GM11168 (cell line): ENCODE results near the gene PSMD5.
"Not testable (repeated sequence)": the region's sequence is repeated elsewhere in the genome, so short reads cannot be mapped to it uniquely, and the experiment has no call there.

Source experiments
- in situ Hi-C: fragments of 300-500 bp; cut with MboI; formaldehyde crosslinking; loops from one replicate; pipeline ENCODE4 v1.12.0; 2022; ENCODE audit warnings: low sequenced_read_pairs; ENCODE audit not compliant: unreplicated experiment

Gene PSMD5

DNA sequence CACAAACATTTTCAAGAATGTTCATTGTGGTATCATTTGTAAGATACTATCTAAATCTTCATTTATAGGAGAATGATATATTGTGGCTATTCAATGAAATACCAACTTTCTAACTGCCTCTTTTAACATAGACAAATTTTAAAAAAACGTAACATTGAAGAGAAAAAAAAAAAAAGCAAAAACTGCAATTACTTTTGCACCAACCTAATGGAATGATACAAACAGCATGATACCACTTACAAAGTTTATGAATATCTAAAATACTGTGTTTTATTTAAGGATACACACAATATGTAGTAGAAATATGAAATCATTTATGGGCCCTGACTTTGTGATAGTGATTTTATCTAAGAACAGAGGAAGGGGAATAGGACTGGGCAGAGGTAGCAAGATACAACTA lies 24.1 kb downstream of the PSMD5 start:
- in situ Hi-C loops, result no loop called here

- in situ Hi-C loops, result no loop called here
Measured at GRCh38 chr9:120815075-120815474, 27.6 kb downstream of the PSMD5 start.

GRCh38 chr9:120808931-120809330 lies 33.8 kb downstream of the PSMD5 start:
- in situ Hi-C loops, result no loop called here

GRCh38 chr9:120807607-120808379 lies 34.9 kb downstream of the PSMD5 start:
- in situ Hi-C loops, result no loop called here

DNA sequence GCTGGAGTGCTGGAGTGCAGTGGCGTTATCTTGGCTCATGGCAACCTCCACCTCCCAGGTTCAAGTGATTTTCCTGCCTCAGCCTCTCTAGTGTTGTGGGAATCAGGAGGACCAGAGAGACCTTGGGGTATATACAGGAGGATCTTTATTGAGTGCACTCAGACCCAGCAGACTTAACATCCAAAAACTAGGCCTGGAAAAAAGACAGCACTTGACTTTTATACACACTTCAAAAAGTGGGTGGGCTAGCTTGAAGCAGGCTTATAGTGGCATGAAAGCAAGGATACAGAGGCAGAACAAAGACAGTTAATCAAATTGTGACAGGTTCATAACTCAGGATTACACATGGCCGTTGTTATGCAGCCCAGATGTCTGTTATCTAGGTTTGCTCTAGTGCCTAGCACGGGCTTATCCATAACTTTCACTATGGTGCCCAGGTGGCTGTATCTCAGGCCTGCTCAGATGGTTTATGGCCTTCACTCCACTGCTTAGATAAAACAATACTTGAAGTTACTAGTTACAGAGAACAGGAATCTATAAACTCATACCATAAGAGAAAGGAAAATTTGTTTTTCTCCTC lies 37.8 kb downstream of the PSMD5 start:
- in situ Hi-C loops, result not testable (repeated sequence)

- in situ Hi-C loops, result no loop called here
Measured at GRCh38 chr9:120801441-120801840, 41.3 kb downstream of the PSMD5 start.

- in situ Hi-C loops, result no loop called here
Measured at GRCh38 chr9:120792898-120793765, 49.6 kb downstream of the PSMD5 start, which contains the start of gene FBXW2. FBXW2 (minus strand) TSS chr9:120793416; CDS start chr9:120788258, 5,158 bp downstream.

- in situ Hi-C loops, result no loop called here
Measured at GRCh38 chr9:120791161-120791560, 51.6 kb downstream of the PSMD5 start.

GRCh38 chr9:120787933-120788332 lies 54.8 kb downstream of the PSMD5 start:
- in situ Hi-C loops, result no loop called here

DNA sequence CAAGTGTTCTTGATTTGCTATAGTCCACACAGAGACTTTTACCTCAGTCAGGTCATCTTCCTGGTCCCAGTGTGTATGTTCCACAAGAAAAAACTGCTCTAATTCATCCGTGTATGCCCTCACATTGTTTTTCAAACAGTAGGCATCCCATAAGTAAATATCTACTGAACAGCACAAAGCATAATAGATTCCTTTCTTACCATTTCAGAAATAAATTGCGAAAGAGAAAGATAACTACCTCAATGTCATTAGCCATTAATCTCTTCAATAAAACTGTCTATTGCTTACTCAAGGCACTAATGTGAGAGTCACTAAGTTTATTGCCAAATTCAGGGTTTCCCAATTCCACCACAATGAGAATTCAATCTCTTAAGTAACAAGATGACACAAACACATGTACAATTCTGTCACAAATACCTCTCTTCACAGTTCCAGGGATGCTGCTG lies 59.1 kb downstream of the PSMD5 start:
- in situ Hi-C loops, result no loop called here

DNA sequence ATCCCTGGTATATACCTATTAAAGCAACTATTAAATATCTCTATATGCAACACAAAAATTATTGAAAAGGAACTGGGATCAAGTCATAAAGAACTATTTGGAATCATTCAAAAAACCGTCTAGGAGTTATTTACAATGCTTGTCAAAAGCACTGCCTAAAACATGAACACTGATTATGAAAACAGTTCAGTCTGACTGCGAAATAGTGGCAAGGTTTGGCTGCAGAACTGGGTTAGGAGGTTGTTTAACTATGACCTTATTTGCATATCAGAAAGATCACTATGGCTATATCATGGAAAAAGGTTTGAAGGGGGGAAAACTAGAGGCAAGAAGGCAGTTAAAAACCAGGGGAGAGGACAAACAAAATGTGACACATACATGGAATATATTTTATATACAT lies 61.5 kb downstream of the PSMD5 start:
- in situ Hi-C loops, result no loop called here

GRCh38 chr9:120780367-120780766 lies 62.4 kb downstream of the PSMD5 start:
- in situ Hi-C loops, result no loop called here

GRCh38 chr9:120779227-120779626 lies 63.5 kb downstream of the PSMD5 start:
- in situ Hi-C loops, result no loop called here

GRCh38 chr9:120778758-120779157 lies 64.0 kb downstream of the PSMD5 start:
- in situ Hi-C loops, result no loop called here

GRCh38 chr9:120777229-120777628 lies 65.5 kb downstream of the PSMD5 start:
- in situ Hi-C loops, result no loop called here

DNA sequence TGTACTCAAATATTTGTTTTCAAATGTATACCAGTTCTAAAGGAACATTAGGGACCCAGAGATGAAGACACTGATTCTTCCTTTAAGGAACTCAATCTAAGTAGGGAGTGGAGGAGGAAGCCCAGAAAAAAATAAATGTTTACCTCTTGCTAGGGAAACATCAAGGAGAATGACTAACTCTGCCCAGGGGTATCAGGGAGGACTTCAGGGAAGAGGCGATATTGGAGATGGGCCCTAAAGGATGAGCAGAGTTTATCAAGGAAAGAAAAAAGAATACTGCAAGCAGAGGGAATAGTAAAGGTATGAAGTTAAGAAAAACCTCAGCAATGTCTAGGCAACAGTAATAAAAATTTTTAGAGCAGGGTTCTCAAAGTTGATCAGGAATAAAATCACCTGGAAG lies 65.9 kb downstream of the PSMD5 start:
- in situ Hi-C loops, result no loop called here

DNA sequence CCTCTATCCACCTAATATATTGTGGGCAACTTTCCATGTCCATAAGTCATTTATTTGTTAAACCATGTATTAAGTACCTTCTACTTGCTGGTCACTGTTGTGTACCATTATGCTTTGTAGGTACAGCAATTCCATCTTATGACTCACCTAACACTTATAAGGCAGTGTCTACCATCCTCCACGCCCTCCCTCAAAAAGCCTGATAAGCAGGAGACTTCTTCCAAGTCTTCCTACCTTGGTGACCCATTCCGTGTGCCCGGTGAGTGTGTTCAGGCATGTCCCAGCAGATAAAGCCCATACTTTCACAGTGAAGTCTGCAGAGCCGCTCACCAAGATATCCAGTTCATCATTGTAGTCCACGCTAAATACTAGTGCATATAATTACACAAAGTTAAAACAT lies 66.9 kb downstream of the PSMD5 start:
- in situ Hi-C loops, result no loop called here

DNA sequence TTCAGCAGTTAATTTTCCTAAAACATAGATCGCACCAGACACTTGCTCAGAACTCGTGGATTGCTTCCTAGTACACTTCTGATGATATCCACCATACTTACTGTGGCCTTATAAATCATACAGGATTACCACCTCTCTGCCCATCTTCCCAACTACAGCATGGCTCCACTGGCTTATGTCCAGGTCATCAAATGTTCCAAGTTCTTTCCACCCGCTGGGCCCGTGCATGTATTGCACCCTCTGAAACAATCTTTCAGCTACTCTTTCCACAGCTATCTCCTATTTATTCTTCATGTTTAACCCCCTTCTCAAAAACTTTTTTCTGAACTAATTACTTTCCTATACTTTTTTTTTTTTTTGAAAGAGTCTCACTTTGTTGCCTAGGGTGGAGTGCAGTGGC lies 68.0 kb downstream of the PSMD5 start:
- in situ Hi-C loops, result no loop called here

DNA sequence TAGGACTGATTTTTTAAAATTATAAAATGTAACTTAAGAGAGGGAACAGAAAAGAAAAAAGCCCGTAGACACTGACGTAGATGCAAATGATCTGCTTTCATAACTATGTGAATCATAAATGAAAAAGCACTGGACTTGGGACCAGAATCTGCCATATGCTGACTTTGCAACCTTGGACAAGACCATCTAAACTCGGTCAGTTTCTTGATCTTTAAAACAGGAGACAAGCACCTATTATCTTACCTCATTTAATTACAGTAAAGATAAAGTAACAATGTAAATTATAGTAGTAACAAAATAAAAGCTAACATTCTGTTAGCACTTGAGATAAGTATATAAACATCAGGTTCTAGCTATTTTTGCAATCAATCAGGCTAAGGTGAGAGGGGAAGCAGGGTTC lies 69.5 kb downstream of the PSMD5 start:
- in situ Hi-C loops, result no loop called here

DNA sequence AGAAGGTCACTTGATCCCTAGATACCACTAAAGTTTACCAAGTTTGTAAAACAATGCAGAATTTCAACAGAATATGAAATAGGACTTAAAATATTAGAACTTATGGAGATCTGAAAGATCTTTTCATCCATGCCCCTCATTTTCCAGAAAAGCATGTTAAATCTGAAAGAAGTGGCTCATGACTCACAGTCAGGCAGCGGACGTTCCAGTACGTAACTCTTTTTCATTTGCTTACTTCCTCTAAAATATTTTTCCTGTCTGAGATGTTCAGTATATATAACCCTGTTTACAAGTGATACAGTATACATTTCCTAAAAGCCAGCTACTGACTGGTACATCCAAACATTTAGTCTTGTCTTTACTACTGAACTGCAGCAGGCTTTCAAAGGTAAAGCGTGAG lies 71.8 kb downstream of the PSMD5 start:
- in situ Hi-C loops, result no loop called here

- in situ Hi-C loops, result no loop called here
Measured at GRCh38 chr9:120768886-120769285, 73.8 kb downstream of the PSMD5 start.
